OCI-LY1 (cell line): ENCODE results near the gene DNAH17.

ENCODE experiments used
- EZH2 ChIP-seq: fragments of 200-600 bp; sonication (generic), shearing (Covaris generic); IDR thresholded peaks from 2 replicates; pipeline ENCODE4 v1.8.0; 2017; ENCODE audit warnings: borderline replicate concordance, mixed run types, mild to moderate bottlenecking, antibody characterized with exemption, low read length, moderate library complexity, mixed read lengths
- TF ChIP-seq, protein P1 (sequence below): fragments of 200-600 bp; sonication (generic), shearing (Covaris generic); IDR thresholded peaks from 2 replicates; pipeline ENCODE4 v1.5.1; 2017; ENCODE audit warnings: mild to moderate bottlenecking, antibody characterized with exemption, low read length, moderate library complexity, mixed read lengths

DNA sequence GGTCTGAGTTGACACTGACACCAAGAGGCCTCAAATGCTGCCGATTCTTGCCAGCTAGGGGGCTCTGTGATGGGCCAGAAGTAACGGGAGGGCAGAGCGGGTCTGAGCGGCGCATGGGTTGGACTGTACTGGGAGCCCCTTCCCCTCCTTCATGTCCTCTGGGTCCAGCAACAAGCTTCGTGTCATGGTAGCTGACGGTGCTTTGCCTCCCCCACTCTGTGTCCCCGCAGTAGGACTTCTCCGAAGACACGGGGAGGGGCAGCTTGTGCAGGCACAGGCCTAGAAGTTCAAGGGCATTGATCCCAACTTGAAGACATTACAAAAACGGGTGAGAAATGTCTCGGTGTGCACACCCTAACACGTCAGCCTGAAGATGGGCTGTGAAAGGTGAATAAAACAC lies 39.8 kb upstream of the DNAH17 start:
- TF ChIP-seq, protein P1, sequence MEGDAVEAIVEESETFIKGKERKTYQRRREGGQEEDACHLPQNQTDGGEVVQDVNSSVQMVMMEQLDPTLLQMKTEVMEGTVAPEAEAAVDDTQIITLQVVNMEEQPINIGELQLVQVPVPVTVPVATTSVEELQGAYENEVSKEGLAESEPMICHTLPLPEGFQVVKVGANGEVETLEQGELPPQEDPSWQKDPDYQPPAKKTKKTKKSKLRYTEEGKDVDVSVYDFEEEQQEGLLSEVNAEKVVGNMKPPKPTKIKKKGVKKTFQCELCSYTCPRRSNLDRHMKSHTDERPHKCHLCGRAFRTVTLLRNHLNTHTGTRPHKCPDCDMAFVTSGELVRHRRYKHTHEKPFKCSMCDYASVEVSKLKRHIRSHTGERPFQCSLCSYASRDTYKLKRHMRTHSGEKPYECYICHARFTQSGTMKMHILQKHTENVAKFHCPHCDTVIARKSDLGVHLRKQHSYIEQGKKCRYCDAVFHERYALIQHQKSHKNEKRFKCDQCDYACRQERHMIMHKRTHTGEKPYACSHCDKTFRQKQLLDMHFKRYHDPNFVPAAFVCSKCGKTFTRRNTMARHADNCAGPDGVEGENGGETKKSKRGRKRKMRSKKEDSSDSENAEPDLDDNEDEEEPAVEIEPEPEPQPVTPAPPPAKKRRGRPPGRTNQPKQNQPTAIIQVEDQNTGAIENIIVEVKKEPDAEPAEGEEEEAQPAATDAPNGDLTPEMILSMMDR, result no peak
- TF ChIP-seq EZH2, result no peak
